WI38 (cell line): Measurements from ENCODE around the gene TEAD1.

Source experiments
- H3K4me3 ChIP-seq: 2 replicates; pipeline ENCODE4 v1.5.1; 2011; ENCODE audit warnings: low read depth, mild to moderate bottlenecking, control low read depth, low read length
- TF ChIP-seq, protein P1 (sequence below): IDR thresholded peaks from 2 replicates; pipeline ENCODE4 v1.5.1; 2012; ENCODE audit warnings: low read depth, mild to moderate bottlenecking, control low read depth, low read length

Gene TEAD1

DNA sequence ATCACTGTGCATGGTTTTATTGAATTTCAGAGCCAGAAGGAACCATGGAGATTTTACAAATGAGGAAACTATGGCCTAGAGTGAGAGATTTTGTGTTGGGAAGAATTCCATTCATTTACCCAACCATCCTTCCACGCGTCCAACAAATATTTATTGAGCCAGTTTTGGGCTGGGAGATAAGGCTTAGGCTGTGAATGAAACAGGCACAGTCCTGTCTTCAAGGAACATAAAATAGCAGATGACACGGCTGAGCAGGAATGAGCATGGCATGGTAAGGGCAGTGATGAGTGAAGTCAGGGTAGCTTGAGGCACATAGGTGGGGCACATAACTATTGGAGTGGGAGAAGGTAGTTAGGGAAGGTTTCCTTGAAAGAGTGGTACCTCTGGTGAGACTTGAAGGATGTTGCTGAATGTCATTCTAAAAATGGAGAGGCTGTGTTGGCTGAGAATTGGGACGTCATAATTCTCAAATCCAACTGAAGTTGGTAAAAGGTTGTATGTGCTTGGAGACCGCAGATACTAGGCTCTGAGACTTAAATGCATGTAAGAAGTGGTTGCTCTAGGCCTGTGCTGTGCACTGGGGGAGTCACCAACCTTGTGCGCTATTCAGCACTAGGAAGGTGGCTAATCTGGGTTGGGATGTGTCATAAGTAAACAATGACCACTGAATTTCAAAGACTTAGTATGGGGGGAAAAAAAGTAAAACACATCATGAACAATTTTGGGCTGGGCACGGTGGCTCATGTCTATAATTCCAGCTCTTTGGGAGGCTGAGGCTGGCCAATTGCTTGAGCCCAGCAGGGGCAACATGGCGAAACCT, 51.9 kb downstream of the TEAD1 start:
- H3K4me3 ChIP-seq = no peak overlapping the region
- TF ChIP-seq, protein P1, sequence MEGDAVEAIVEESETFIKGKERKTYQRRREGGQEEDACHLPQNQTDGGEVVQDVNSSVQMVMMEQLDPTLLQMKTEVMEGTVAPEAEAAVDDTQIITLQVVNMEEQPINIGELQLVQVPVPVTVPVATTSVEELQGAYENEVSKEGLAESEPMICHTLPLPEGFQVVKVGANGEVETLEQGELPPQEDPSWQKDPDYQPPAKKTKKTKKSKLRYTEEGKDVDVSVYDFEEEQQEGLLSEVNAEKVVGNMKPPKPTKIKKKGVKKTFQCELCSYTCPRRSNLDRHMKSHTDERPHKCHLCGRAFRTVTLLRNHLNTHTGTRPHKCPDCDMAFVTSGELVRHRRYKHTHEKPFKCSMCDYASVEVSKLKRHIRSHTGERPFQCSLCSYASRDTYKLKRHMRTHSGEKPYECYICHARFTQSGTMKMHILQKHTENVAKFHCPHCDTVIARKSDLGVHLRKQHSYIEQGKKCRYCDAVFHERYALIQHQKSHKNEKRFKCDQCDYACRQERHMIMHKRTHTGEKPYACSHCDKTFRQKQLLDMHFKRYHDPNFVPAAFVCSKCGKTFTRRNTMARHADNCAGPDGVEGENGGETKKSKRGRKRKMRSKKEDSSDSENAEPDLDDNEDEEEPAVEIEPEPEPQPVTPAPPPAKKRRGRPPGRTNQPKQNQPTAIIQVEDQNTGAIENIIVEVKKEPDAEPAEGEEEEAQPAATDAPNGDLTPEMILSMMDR = no peak

DNA sequence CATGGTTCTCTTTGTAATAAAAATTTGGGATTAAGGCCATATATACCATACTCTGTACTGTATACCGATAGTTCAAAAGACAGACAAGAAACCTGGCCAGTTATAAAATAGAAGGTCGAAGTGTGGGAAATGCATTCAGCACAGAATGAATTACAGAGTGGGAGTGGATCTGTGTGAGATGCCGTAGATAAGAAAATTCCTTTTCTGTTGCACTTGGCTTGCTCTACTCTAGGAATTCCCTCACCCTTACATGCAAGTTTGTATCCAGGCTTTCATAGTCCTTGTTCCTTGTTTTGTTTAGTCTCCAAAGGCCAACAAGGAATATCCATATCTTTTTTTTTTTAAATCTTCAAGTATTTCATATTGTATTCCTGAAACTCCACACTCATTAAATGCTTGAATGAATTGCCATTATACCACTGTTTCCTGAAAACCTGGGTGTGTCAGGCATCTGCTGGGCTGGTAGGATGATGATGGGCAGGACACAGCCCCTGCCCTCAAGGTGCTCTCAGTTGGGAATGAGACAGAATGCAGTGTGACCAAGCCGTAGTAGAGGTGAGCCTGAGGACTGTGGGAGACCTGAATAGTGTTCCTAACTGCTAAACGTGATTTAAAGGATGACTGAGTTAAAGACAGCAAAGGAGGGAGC, 53.5 kb downstream of the TEAD1 start:
- no peak overlapping the region for H3K4me3 ChIP-seq
- TF ChIP-seq, protein P1 = no peak

DNA sequence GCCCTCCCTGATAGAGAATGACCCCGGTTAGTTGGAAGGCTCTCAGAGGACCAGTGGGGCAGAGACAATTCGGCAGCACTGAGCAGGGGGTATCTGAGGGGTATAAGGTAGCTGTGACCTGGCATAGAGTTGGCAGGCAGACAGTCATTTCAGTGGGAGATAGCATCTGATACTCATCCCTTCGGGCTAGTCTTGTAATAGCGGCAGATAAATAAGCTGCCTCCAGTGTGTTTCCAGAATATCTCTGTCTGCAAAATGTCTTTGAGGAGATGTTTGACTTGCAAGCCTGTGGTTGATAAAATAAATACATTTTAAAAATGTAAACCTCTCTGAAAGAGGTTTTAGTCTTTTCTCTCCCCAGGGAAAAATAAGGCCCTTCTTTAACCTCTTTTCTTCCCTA, 54.2 kb downstream of the TEAD1 start:
- TF ChIP-seq, protein P1 = no peak
- no peak overlapping the region for H3K4me3 ChIP-seq

DNA sequence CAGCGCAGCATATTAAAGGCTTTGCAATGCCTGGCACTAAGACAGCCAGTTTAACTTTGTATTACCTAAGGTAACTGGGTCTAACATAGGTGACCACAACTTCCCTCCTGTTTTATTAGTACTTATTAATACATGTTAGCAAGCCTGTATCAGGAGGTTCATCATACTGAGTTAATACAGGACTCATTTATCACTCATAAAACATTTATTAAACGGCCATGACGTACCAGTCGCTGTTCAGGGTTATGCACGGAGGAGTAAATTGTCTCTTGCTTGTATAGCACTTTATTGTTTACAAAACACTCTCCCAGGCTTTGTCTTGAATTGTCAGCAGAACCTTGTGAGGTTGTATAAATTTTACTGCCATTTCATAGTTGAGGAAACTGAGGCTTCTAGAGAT, 55.7 kb downstream of the TEAD1 start:
- TF ChIP-seq, protein P1 = no peak

DNA sequence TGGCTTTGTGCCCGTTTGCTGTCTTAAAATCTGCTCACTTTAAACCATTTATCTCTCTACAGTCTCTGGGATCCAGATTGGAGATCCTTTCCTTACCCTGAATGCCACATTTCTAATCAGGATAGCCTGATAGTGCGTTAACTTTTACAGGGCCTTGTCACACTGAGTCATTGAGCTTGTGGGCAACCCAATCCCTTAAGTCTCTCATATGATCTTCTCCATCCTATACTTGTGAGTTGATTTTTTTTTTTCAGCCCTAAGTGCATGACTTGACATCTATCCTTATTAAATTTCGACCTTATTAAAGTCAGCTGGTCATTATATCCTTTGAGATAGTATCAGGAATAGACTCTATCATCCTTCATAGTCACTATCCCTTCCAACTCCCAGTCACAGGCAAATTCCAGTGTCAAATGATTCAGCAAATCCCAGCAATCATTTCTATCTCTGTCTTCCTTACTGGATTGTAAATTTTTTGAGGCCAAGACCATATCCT, 57.7 kb downstream of the TEAD1 start:
- H3K4me3 ChIP-seq = no peak overlapping the region
- TF ChIP-seq, protein P1 = no peak

More for the DNA sequence above, 55.7 kb downstream of the TEAD1 start:
- no peak overlapping the region for H3K4me3 ChIP-seq

DNA sequence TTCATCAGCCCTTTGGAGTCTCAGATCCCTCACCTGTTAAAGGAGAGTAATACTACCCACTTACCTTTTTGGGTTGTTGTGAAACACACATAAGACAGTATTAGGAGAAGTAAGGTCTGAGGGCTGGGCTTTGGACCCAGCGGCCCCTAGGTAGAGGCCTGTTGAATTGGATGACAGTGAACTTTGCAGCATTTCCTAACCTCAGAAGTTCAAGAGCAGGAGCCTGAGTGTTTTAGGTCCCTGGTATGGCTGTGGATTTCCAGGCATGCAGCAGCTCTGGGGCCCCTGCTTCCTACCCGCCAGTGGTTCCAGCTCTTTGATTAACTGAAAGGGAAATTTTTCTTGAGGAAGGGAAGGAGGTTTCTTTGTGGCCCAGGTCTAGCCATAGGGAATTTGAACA, 58.9 kb downstream of the TEAD1 start:
- TF ChIP-seq, protein P1 = no peak
- no peak overlapping the region for H3K4me3 ChIP-seq

DNA sequence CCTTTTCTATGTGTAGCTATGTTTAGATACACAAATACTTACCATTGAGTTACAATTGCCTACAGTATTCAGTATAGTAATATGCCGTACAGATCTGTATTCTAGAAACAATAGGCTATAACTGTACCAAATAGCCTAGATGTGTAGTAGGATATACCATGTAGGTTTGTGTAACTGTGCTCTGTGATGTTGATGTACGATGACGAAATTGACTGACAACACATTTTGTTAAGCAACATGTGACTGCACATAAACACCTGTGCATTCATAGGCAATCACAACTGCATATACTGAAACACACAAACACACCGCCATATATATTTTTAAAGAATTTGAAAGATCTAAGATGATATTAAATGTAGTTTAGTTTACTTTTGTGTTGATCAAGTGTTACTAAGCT, 60.4 kb downstream of the TEAD1 start:
- no peak overlapping the region for H3K4me3 ChIP-seq
- TF ChIP-seq, protein P1 = no peak
